ENCODE results near the gene P4HB.

P4HB gene

GRCh38 chr17:81859906-81860755 is at the start of gene P4HB:
P4HB (minus strand) TSS chr17:81860535; CDS start chr17:81860471, 64 bp downstream.
- peak; percentile 39 for DNase-seq

GRCh38 chr17:81909231-81909630 is 48.9 kb upstream of the P4HB start:
- DNase-seq = no peak

- DNase-seq = no peak
These were observed 48.5 kb upstream of the P4HB start for GRCh38 chr17:81908793-81909192.

- DNase-seq = no peak
These were observed 47.1 kb upstream of the P4HB start for GRCh38 chr17:81907219-81908145.

GRCh38 chr17:81906476-81907218 is 46.3 kb upstream of the P4HB start:
- DNase-seq = no peak

- no peak for DNase-seq
These were observed 45.7 kb upstream of the P4HB start for GRCh38 chr17:81905993-81906392.

- DNase-seq = no peak
These were observed 45.1 kb upstream of the P4HB start for GRCh38 chr17:81905424-81905875.

- no peak for DNase-seq
These were observed 44.5 kb upstream of the P4HB start for GRCh38 chr17:81904600-81905423.

GRCh38 chr17:81903896-81904599 is 43.7 kb upstream of the P4HB start:
- DNase-seq = no peak

- no peak for DNase-seq
These were observed 43.1 kb upstream of the P4HB start for GRCh38 chr17:81903415-81903831.

- DNase-seq = no peak
These were observed 42.5 kb upstream of the P4HB start for GRCh38 chr17:81902653-81903414.

GRCh38 chr17:81902023-81902652 is 41.8 kb upstream of the P4HB start, which contains the start of gene NPB:
NPB (plus strand) TSS chr17:81902238; CDS start chr17:81902278, 40 bp downstream.
- DNase-seq = no peak

- no peak for DNase-seq
These were observed 41.1 kb upstream of the P4HB start for GRCh38 chr17:81901167-81902022.

GRCh38 chr17:81900181-81900820 is 40.0 kb upstream of the P4HB start:
- DNase-seq = no peak

GRCh38 chr17:81899514-81900166 is 39.3 kb upstream of the P4HB start:
- no peak for DNase-seq

- DNase-seq = no peak
These were observed 38.5 kb upstream of the P4HB start for GRCh38 chr17:81898885-81899284.

GRCh38 chr17:81898029-81898866 is 37.9 kb upstream of the P4HB start:
- DNase-seq = no peak

Measured in activated CD4-positive, CD25-positive, alpha-beta regulatory T cell treated with anti-CD3 and anti-CD28 coated beads, Interleukin-2, amount 50 U/mL, for 72 hours (primary cell).